Smooth muscle cell (in vitro differentiated cells): ENCODE measurements around the gene RGS6. TPM values are rescaled to one million over a fixed set of nuclear protein-coding genes. Genes with fewer than 3 reads are reported as not detected.
A peak's percentile ranks its signal among the peaks of the same experiment; 100 is the strongest.
"Not testable (repeated sequence)": the region's sequence is repeated elsewhere in the genome, so short reads cannot be mapped to it uniquely, and the experiment has no call there.

Experiments used
- DNase-seq: peaks from one replicate; lab custom pipeline; 2025; ENCODE audit not compliant: unreplicated experiment; lab: John Stamatoyannopoulos, UW
- H2AFZ ChIP-seq: fragments of 200-600 bp; sonication (generic); 2 replicates; pipeline ENCODE4 v1.6.0; 2016; ENCODE audit warnings: antibody characterized with exemption, low read depth, mild to moderate bottlenecking
- H3F3A ChIP-seq: fragments of 200-600 bp; sonication (generic); 2 replicates; pipeline ENCODE4 v1.6.0; 2017; ENCODE audit warnings: antibody characterized with exemption, low read depth
- H3K27ac ChIP-seq: fragments of 200-600 bp; sonication (generic); 2 replicates; pipeline ENCODE4 v1.5.1; 2016; ENCODE audit warnings: low read depth, mild to moderate bottlenecking
- H3K27me3 ChIP-seq: fragments of 200-600 bp; sonication (generic); 2 replicates; pipeline ENCODE4 v1.6.1; 2016; ENCODE audit warnings: low read depth, mild to moderate bottlenecking
- H3K36me3 ChIP-seq: fragments of 200-600 bp; sonication (generic); 2 replicates; pipeline ENCODE4 v1.5.1; 2016; ENCODE audit warnings: low read depth
- H3K4me1 ChIP-seq: fragments of 200-600 bp; sonication (generic); 2 replicates; pipeline ENCODE4 v1.5.1; 2016; ENCODE audit warnings: low read depth
- H3K4me2 ChIP-seq: fragments of 200-600 bp; sonication (generic); 2 replicates; pipeline ENCODE4 v1.6.0; 2016; ENCODE audit warnings: mild to moderate bottlenecking
- H3K4me3 ChIP-seq: fragments of 200-600 bp; sonication (generic); 2 replicates; pipeline ENCODE4 v1.5.1; 2016; ENCODE audit warnings: mild to moderate bottlenecking
- H3K79me2 ChIP-seq: fragments of 200-600 bp; sonication (generic); 2 replicates; pipeline ENCODE4 v1.6.0; 2016; ENCODE audit warnings: low read depth, mild to moderate bottlenecking
- H3K9ac ChIP-seq: fragments of 200-600 bp; sonication (generic); 2 replicates; pipeline ENCODE4 v1.6.0; 2016; ENCODE audit warnings: low read depth
- H3K9me3 ChIP-seq: fragments of 200-600 bp; sonication (generic); replicated peaks from 2 replicates; pipeline ENCODE4 v1.5.1; 2016; ENCODE audit warnings: low read depth
- H4K20me1 ChIP-seq: fragments of 200-600 bp; sonication (generic); 2 replicates; pipeline ENCODE4 v1.6.0; 2016; ENCODE audit warnings: low read depth
- WGBS: methylation state at CpG from one replicate; pipeline ENCODE4 v1.1.7; 2016; ENCODE audit warnings: low lambda C conversion rate; 5-methylcytosine and 5-hydroxymethylcytosine counted together
- polyA plus RNA-seq: library from polyadenylated mRNA; unstranded; fragments of >200 nt; fragmentation: Nextera tagmentation; extraction: Ambion mirVana; gene quantifications from 2 replicates; pipeline ENCODE4 v1.2.1, GENCODE V29; 2016
- total RNA-seq: library from RNA; depleted of rRNA; stranded (reverse); fragments of >200 nt; gene quantifications from 2 replicates; pipeline ENCODE4 v1.2.3, GENCODE V29; 2014
- TF ChIP-seq, protein P1 (sequence below): fragments of 200-600 bp; sonication (generic); IDR thresholded peaks from 2 replicates; pipeline ENCODE4 v1.5.1; 2017; ENCODE audit warnings: borderline replicate concordance, mild to moderate bottlenecking, antibody characterized with exemption; ENCODE audit not compliant: insufficient read depth, poor library complexity, severe bottlenecking

Gene RGS6
- total RNA-seq = 0.40 and 3.9 TPM in 2 replicates
- 0.32 TPM in 1 of 2 replicates, not detected in the other for polyA plus RNA-seq

DNA sequence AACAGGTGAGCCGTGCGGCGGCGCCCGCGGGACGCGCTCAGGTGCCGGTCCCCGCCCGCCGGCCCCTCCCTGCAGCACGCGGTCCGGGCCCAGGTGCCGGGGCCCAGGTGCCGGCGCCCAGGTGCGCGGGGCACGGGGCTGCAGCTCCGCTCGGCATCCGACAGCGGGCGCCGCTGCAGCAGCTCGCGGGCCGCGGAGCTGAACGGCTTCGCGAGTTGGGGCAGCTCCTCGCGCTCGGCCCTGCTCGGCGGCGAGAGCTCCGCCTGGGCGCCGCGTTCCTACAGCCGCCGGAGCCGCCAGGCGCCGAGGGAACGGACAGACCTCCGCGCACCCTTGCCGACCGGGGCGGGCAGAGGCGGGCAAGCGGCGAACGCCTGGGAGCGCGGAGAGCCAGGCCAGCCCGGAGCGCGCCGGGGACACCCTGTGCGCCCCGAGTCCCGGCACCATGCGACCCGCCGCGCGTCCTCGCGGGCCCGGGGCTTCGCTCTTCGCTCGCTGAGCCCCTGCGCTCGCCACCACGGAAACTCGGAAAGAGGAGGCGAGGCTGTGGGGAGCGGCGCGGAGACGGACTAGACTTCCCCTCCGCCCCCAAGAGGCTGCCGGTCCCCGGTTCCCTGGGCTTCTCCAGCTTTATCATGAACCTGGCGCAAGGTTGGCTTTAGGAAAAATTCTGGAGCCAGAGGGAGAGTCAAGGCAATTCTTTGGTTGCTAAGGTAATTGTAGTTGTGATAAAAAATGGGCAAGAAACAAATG, at the start of gene RGS6:
Gene RGS6 (plus strand): TSS at position 201 of the 753 bp plus-strand sequence.
- Histone ChIP-seq H3K4me2 (peak within 1 kb of the TSS; percentile 93), H3K79me2 (no peaks in the 10 kb centered on the region), H3K4me3 (peak within 1 kb of the TSS; percentile 52), H2AFZ (peak within 1 kb of the TSS; percentile 8), H3K27ac (no peak within 1 kb of the TSS), H3K27me3 (peaks cover 46% of the 10 kb centered on the region), H3F3A (no peaks in the 10 kb centered on the region), H3K4me1 (peaks cover 12% of the 10 kb centered on the region), H3K9me3 (no peaks in the 10 kb centered on the region), H3K36me3 (no peaks in the 10 kb centered on the region), H3K9ac (no peak within 1 kb of the TSS), H4K20me1 (no peaks in the 10 kb centered on the region)
- no peak for DNase-seq
- TF ChIP-seq, protein P1, sequence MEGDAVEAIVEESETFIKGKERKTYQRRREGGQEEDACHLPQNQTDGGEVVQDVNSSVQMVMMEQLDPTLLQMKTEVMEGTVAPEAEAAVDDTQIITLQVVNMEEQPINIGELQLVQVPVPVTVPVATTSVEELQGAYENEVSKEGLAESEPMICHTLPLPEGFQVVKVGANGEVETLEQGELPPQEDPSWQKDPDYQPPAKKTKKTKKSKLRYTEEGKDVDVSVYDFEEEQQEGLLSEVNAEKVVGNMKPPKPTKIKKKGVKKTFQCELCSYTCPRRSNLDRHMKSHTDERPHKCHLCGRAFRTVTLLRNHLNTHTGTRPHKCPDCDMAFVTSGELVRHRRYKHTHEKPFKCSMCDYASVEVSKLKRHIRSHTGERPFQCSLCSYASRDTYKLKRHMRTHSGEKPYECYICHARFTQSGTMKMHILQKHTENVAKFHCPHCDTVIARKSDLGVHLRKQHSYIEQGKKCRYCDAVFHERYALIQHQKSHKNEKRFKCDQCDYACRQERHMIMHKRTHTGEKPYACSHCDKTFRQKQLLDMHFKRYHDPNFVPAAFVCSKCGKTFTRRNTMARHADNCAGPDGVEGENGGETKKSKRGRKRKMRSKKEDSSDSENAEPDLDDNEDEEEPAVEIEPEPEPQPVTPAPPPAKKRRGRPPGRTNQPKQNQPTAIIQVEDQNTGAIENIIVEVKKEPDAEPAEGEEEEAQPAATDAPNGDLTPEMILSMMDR = no peak
- WGBS = under 1% methylated on average over 76 of the region's 92 CpGs

GRCh38 chr14:71883094-71883493, 49.1 kb upstream of the RGS6 start:
- no peak for DNase-seq

DNA sequence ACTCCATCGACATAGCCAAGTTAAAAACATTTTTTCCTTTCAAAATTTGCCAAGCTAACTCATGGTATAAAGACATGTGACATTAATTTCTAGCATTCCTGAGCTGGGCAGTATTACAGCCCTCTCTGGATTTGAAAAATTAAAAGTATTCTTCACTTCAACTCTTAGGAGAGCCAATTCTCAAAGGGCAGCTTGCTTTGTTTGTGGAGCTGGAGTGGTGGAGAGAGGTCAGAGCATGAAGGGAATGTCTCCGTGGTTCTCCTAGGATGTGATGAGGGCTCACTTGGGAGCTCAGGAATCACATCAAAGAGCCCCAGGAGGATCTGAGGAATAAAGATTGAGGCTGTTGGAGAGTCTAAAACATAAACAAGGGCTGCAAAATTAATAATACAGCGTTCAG, 46.9 kb upstream of the RGS6 start:
- H3K4me2 ChIP-seq = no peak overlapping the region
- no peaks in the 10 kb centered on the region for H3K27me3 ChIP-seq
- H3F3A ChIP-seq = no peaks in the 10 kb centered on the region
- H3K9me3 ChIP-seq = no peaks in the 10 kb centered on the region
- H3K4me1 ChIP-seq = no peaks in the 10 kb centered on the region
- H3K9ac ChIP-seq = no peak overlapping the region
- no peaks in the 10 kb centered on the region for H4K20me1 ChIP-seq
- no peak overlapping the region for H3K4me3 ChIP-seq
- TF ChIP-seq, protein P1 = no peak
- no peaks in the 10 kb centered on the region for H3K36me3 ChIP-seq
- H2AFZ ChIP-seq = no peak overlapping the region
- no peak overlapping the region for H3K27ac ChIP-seq
- 90% methylated on average over 3 of the region's 3 CpGs for WGBS
- no peak for DNase-seq
- H3K79me2 ChIP-seq = no peaks in the 10 kb centered on the region

More at GRCh38 chr14:71883094-71883493, 49.1 kb upstream of the RGS6 start:
- Histone ChIP-seq H3K27me3 (no peaks in the 10 kb centered on the region), H2AFZ (no peak overlapping the region), H3K4me1 (no peaks in the 10 kb centered on the region), H3K4me3 (no peak overlapping the region), H3K79me2 (no peaks in the 10 kb centered on the region), H3K9me3 (no peaks in the 10 kb centered on the region), H3K27ac (no peak overlapping the region), H3K9ac (no peak overlapping the region), H3F3A (no peaks in the 10 kb centered on the region), H4K20me1 (no peaks in the 10 kb centered on the region), H3K36me3 (no peaks in the 10 kb centered on the region), H3K4me2 (no peak overlapping the region)
- TF ChIP-seq, protein P1 = no peak
- WGBS = 91% methylated on average over 1 of the region's 1 CpG

DNA sequence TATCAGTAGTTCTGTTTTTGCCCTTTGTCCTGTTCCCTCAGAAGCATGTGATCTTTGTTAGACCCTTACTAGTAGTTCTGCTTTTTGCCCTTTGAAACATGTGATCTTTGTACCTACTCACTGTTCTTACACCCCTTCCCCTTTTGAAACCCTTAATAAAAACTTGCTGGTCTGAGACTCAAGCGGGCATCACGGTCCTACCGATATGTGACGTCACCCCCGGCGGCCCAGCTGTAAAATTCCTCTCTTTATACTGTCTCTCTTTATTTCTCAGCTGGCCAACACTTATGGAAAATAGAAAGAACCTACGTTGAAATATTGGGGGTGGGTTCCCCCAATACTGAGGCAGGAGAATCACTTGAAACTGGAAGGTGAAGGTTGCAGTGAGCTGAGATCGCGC, 44.4 kb upstream of the RGS6 start:
- WGBS = 98% methylated on average over 9 of the region's 9 CpGs
- not testable (repeated sequence) for H3K9ac ChIP-seq, H3K27me3 ChIP-seq, H3K4me2 ChIP-seq, DNase-seq, H4K20me1 ChIP-seq, H3K79me2 ChIP-seq, H2AFZ ChIP-seq, H3F3A ChIP-seq, H3K4me1 ChIP-seq, H3K36me3 ChIP-seq, H3K4me3 ChIP-seq, H3K9me3 ChIP-seq, H3K27ac ChIP-seq
